Spleen (tissue), 7 donors: ENCODE data around the gene PARD3.

Source experiments
- CTCF ChIP-seq, 11 experiments: fragments of 200-600 bp in 7 of 11; fragments of 450-650 bp in 4 of 11; sonication (generic) in 4 of 11; IDR thresholded peaks in 8 of 11; conservative IDR thresholded peaks in 3 of 11; 1 replicate in 7 of 11; 2 replicates in 4 of 11; pipeline versions ENCODE4 v1.4.0 to v1.8.0; 2016 to 2021; ENCODE audit warnings: antibody characterized with exemption in 11 of 11, inconsistent platforms in 4 of 11, mild to moderate bottlenecking in 1 of 11
- POLR2A ChIP-seq, 3 donors: fragments of 450-650 bp; IDR thresholded peaks; one replicate each; pipeline ENCODE4 v1.5.1; 2017; ENCODE audit warnings: antibody characterized with exemption in 3 of 3, mild to moderate bottlenecking in 1 of 3
- POLR2AphosphoS5 ChIP-seq, 3 donors: sonication (generic); formaldehyde crosslinking; IDR thresholded peaks; one replicate each; pipeline ENCODE4 v1.5.1; 2017; ENCODE audit warnings: antibody characterized with exemption in 3 of 3
- donor health status: DM: no; HTN: no; CAD: no; lungs with moderate emphysema.
- donor health status: DM: no; HTN: no; CAD: no.
- donor health status: DM: no; HTN: no; CAD: no.

DNA sequence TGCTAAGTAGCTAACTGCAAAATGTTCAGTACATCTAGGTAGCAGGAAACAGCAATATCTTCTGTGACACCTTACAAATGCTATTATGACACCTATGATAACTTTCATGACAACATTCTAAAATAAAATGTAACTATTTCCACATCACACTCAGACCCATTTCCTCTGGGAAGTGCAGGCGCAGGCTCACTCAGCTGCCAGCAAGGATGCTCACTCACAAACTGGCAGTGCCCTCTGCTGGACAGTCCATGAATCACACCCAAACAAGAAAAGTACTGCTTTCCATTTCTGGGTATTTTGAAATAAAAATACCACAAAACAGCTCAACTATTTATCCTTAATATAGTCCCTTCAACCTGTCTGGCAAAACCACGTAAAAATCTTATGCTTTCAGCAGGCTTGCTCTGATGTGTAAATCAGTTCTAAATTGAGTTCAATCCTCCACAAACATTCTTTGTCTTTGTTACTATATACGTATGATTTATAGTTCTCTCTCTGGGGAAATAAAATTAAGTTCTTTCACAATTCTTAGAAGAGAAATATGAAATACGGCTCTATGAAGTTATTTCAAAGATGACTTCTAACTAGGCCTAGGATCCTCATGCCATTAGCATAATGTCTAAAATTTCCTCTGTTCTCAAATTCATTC lies 176.6 kb downstream of the PARD3 start:
- TF ChIP-seq POLR2A (IDR thresholded peaks at IDR 0.05) (no peak), CTCF (IDR thresholded peaks at IDR 0.05 in 8 of 11, conservative IDR thresholded peaks at IDR 0.05 in 3 of 11) (peak; percentile 66 to 87 (median 81)), POLR2AphosphoS5 (IDR thresholded peaks at IDR 0.05) (peak in 1 of 3 donors; percentile 37)
